ENCODE data around the gene SMPD2. TPM values are rescaled to one million over a fixed set of nuclear protein-coding genes. Genes with fewer than 3 reads are reported as not detected.

SMPD2 gene
- total and polyA plus RNA-seq, 2 donors (not counting 1 experiment from before 2014, with no cell fraction given), result 35.7 to 43.9 TPM

DNA sequence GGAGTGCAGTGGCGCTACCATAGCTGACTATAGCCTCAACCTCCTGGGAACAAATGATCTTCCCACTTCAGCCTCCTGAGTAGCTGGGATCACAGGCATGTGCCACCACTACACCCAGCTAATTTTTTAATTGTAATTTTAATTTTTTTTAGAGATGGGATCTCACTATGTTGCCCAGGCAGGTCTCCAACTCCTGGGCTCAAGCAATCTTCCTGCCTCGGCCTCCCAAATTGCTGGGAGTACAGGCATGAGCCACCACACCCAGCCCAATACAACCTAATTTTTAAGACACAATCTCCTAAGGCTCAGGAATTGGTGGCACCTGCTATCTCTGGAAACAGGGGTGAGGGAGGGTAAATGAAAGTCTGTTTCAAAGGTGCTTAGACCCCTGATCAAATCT is 36.7 kb downstream of the SMPD2 start:
- ChIA-PET POLR2A (no interaction called here), CTCF (interaction anchor here (1.1 kb wide), 1 partner anchor 18 kb away, joined by 3 read pairs; no protein-coding TSS in a partner anchor)
- H3K4me1 Mint-ChIP-seq, result peaks cover 82% of the 10 kb centered on the region
- 100% methylated on average over 1 of the region's 2 CpGs for WGBS (ENCODE audit: insufficient coverage)
- peaks cover 18% of the 10 kb centered on the region for H4K20me1 ChIP-seq (ENCODE audit: control insufficient read depth, insufficient read depth, low read length, poor library complexity, severe bottlenecking)
- H3K79me2 ChIP-seq (ENCODE audit: control insufficient read depth, insufficient read depth, low read length), result peaks cover 86% of the 10 kb centered on the region
- H2AFZ ChIP-seq (ENCODE audit: insufficient read depth, low read depth, low read length, poor library complexity, severe bottlenecking), result no peak overlapping the region
- H3K9me3 ChIP-seq (ENCODE audit: control extremely low read depth in 1 of 3, control insufficient read depth in 2 of 3, insufficient read depth in 1 of 3, low read length in 2 of 3), result no peaks in the 10 kb centered on the region
- H3K36me3 ChIP-seq (replicated peaks in 1 of 2; ENCODE audit: control extremely low read depth in 1 of 2, control insufficient read depth in 1 of 2, extremely low read depth in 1 of 2, insufficient read depth in 2 of 2, low read length in 1 of 2), result peaks cover 6 to 64% of the 10 kb centered on the region in 2 experiments
- intact Hi-C loops (cut with micrococcal nuclease), result no loop called here
- H3K4me3 Mint-ChIP-seq, result peak overlapping the region; percentile 86
- H3K4me2 ChIP-seq (replicated peaks; ENCODE audit: low read depth, low read length, poor library complexity, severe bottlenecking), result peak overlapping the region; percentile 91
- no peak for DNase-seq
- no peaks in the 10 kb centered on the region for H3K9me3 Mint-ChIP-seq (ENCODE audit: insufficient read depth)
- H3K27ac ChIP-seq (ENCODE audit: low read length in 2 of 2), result peak overlapping the region in 1 of 2 donors; percentile 81
- no peak for ATAC-seq (ENCODE audit: low read depth)
- peak overlapping the region in 2 of 5 experiments; percentile 12 to 34 for H3K4me3 ChIP-seq (ENCODE audit: control extremely low read depth in 1 of 5, extremely low read depth in 1 of 5, insufficient read depth in 1 of 5, low read depth in 2 of 5, low read length in 4 of 5)
- peak overlapping the region; percentile 84 for H3K27ac Mint-ChIP-seq
- TF ChIP-seq EZH2 (IDR thresholded peaks at IDR 0.05; ENCODE audit: borderline replicate concordance, insufficient read depth, low read depth, low read length, poor library complexity, severe bottlenecking), result no peak
- TF ChIP-seq, protein P1, sequence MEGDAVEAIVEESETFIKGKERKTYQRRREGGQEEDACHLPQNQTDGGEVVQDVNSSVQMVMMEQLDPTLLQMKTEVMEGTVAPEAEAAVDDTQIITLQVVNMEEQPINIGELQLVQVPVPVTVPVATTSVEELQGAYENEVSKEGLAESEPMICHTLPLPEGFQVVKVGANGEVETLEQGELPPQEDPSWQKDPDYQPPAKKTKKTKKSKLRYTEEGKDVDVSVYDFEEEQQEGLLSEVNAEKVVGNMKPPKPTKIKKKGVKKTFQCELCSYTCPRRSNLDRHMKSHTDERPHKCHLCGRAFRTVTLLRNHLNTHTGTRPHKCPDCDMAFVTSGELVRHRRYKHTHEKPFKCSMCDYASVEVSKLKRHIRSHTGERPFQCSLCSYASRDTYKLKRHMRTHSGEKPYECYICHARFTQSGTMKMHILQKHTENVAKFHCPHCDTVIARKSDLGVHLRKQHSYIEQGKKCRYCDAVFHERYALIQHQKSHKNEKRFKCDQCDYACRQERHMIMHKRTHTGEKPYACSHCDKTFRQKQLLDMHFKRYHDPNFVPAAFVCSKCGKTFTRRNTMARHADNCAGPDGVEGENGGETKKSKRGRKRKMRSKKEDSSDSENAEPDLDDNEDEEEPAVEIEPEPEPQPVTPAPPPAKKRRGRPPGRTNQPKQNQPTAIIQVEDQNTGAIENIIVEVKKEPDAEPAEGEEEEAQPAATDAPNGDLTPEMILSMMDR (IDR thresholded peaks at IDR 0.05), result no peak
- peaks cover 64 to 69% of the 10 kb centered on the region in 2 donors for H3K4me1 ChIP-seq (ENCODE audit: control insufficient read depth in 2 of 2, insufficient read depth in 2 of 2, low read length in 2 of 2)
- H3K9ac ChIP-seq (ENCODE audit: low read length), result peak overlapping the region; percentile 68
- no peaks in the 10 kb centered on the region for H3K27me3 Mint-ChIP-seq
- no peaks in the 10 kb centered on the region for H3K27me3 ChIP-seq (replicated peaks in 1 of 4; ENCODE audit: control extremely low read depth in 1 of 4, control insufficient read depth in 3 of 4, insufficient read depth in 4 of 4, low read length in 3 of 4)

DNA sequence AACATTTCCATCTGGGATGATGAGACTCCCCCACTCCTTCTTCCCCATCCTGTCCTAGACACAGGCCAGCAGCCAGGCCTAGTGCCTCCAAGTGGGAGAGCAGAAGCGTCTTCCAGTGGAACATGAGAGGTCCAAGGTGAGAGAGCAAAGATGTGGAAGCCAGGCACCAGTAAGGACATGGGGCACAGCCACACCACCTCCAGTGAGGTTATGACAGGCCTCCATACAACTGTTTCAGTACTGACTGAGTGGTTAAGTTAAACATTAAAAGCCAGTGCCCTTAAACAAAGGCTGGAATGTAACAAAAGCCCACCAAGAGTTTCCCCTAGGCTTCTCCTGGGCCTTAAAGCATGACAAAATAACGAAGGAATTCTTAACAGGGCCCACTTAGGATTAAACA is 37.2 kb downstream of the SMPD2 start:
- Histone ChIP-seq H2AFZ (ENCODE audit: insufficient read depth, low read depth, low read length, poor library complexity, severe bottlenecking) (no peak overlapping the region), H3K36me3 (replicated peaks in 1 of 2; ENCODE audit: control extremely low read depth in 1 of 2, control insufficient read depth in 1 of 2, extremely low read depth in 1 of 2, insufficient read depth in 2 of 2, low read length in 1 of 2) (peaks cover 6 to 64% of the 10 kb centered on the region in 2 experiments), H3K79me2 (ENCODE audit: control insufficient read depth, insufficient read depth, low read length) (peaks cover 86% of the 10 kb centered on the region), H3K9ac (ENCODE audit: low read length) (peak overlapping the region; percentile 68), H3K27me3 (replicated peaks in 1 of 4; ENCODE audit: control extremely low read depth in 1 of 4, control insufficient read depth in 3 of 4, insufficient read depth in 4 of 4, low read length in 3 of 4) (no peaks in the 10 kb centered on the region), H3K4me2 (replicated peaks; ENCODE audit: low read depth, low read length, poor library complexity, severe bottlenecking) (peak overlapping the region; percentile 91), H3K4me3 (ENCODE audit: control extremely low read depth in 1 of 5, extremely low read depth in 1 of 5, insufficient read depth in 1 of 5, low read depth in 2 of 5, low read length in 4 of 5) (peak overlapping the region in 3 of 5 experiments; percentile 12 to 47 (median 34)), H3K27ac (ENCODE audit: low read length in 2 of 2) (peak overlapping the region in 1 of 2 donors; percentile 81), H3K9me3 (ENCODE audit: control extremely low read depth in 1 of 3, control insufficient read depth in 2 of 3, insufficient read depth in 1 of 3, low read length in 2 of 3) (no peaks in the 10 kb centered on the region), H4K20me1 (ENCODE audit: control insufficient read depth, insufficient read depth, low read length, poor library complexity, severe bottlenecking) (peaks cover 12% of the 10 kb centered on the region), H3K4me1 (ENCODE audit: control insufficient read depth in 2 of 2, insufficient read depth in 2 of 2, low read length in 2 of 2) (peaks cover 58 to 68% of the 10 kb centered on the region in 2 donors)
- H3K27ac Mint-ChIP-seq, result peak overlapping the region; percentile 84
- H3K4me1 Mint-ChIP-seq, result peaks cover 80% of the 10 kb centered on the region
- no peak for ATAC-seq (ENCODE audit: low read depth)
- H3K27me3 Mint-ChIP-seq, result no peaks in the 10 kb centered on the region
- TF ChIP-seq, protein P1 (IDR thresholded peaks at IDR 0.05), result no peak
- no peak for TF ChIP-seq EZH2 (IDR thresholded peaks at IDR 0.05; ENCODE audit: borderline replicate concordance, insufficient read depth, low read depth, low read length, poor library complexity, severe bottlenecking)
- ChIA-PET CTCF (interaction anchor here (1.1 to 5.5 kb wide), 3 partner anchors 19 to 36 kb away, joined by 3 to 42 read pairs (median 12); partner anchors contain the start of genes MICAL1, PPIL6 and SMPD2), POLR2A (no interaction called here)
- H3K9me3 Mint-ChIP-seq (ENCODE audit: insufficient read depth), result no peaks in the 10 kb centered on the region
- no CpG with 5 or more reads among the region's 2 CpGs for WGBS (ENCODE audit: insufficient coverage)
- intact Hi-C loops (cut with micrococcal nuclease), result no loop called here
- H3K4me3 Mint-ChIP-seq, result peak overlapping the region; percentile 86
- no peak for DNase-seq
